Erythroblast (primary cell): Measurements from ENCODE around the gene ADTRP.
"Not testable (repeated sequence)": the region's sequence is repeated elsewhere in the genome, so short reads cannot be mapped to it uniquely, and the experiment has no call there.

Experiments used
- DNase-seq, 2 experiments: peaks; one replicate each; lab custom pipeline; 2025; lab: John Stamatoyannopoulos, UW
- GATA1 ChIP-seq: IDR thresholded peaks from 2 replicates; pipeline ENCODE4 v1.6.1; 2011; ENCODE audit warnings: low read depth, mild to moderate bottlenecking, control low read depth, low read length, moderate library complexity
- POLR2A ChIP-seq: IDR thresholded peaks from 2 replicates; pipeline ENCODE4 v1.6.1; 2011; ENCODE audit warnings: mild to moderate bottlenecking, low read length

The ADTRP gene

GRCh38 chr6:11810854-11811643 is 32.4 kb upstream of the ADTRP start:
- TF ChIP-seq GATA1 (no peak), POLR2A (no peak)
- DNase-seq, result no peak

GRCh38 chr6:11810039-11810541 is 31.5 kb upstream of the ADTRP start:
- TF ChIP-seq GATA1, result no peak
- peak; percentile 52 to 71 for DNase-seq

GRCh38 chr6:11808054-11808453 is 29.5 kb upstream of the ADTRP start:
- TF ChIP-seq POLR2A, result no peak
- TF ChIP-seq GATA1, result no peak
- no peak for DNase-seq

GRCh38 chr6:11806561-11807317 is 28.1 kb upstream of the ADTRP start:
- TF ChIP-seq POLR2A (no peak), GATA1 (no peak)
- no peak for DNase-seq

- TF ChIP-seq POLR2A, result no peak
- no peak for TF ChIP-seq GATA1
Observed at GRCh38 chr6:11805259-11806053, 26.9 kb upstream of the ADTRP start.

GRCh38 chr6:11804701-11805100 is 26.1 kb upstream of the ADTRP start:
- no peak for DNase-seq
- no peak for TF ChIP-seq GATA1
- no peak for TF ChIP-seq POLR2A

More at GRCh38 chr6:11805259-11806053, 26.9 kb upstream of the ADTRP start:
- DNase-seq, result no peak

- DNase-seq, result no peak
- TF ChIP-seq POLR2A, result no peak
- no peak for TF ChIP-seq GATA1
Observed at GRCh38 chr6:11804135-11804534, 25.5 kb upstream of the ADTRP start.

GRCh38 chr6:11803591-11803971 is 25.0 kb upstream of the ADTRP start:
- no peak for DNase-seq
- TF ChIP-seq GATA1 (no peak), POLR2A (no peak)

GRCh38 chr6:11802886-11803590 is 24.4 kb upstream of the ADTRP start:
- TF ChIP-seq POLR2A, result no peak
- no peak for TF ChIP-seq GATA1
- no peak for DNase-seq

- DNase-seq, result not testable (repeated sequence)
Observed at GRCh38 chr6:11800531-11800930, 21.9 kb upstream of the ADTRP start.

- no peak for TF ChIP-seq POLR2A
- TF ChIP-seq GATA1, result no peak
- DNase-seq, result no peak
Observed at GRCh38 chr6:11798538-11798937, 19.9 kb upstream of the ADTRP start.

GRCh38 chr6:11798096-11798495 is 19.5 kb upstream of the ADTRP start:
- TF ChIP-seq POLR2A (no peak), GATA1 (no peak)
- no peak for DNase-seq

GRCh38 chr6:11796829-11797228 is 18.2 kb upstream of the ADTRP start:
- TF ChIP-seq GATA1, result no peak
- TF ChIP-seq POLR2A, result no peak
- no peak for DNase-seq
